Testis (tissue), 2 donors: ENCODE data around the gene FRMPD4.

Experiments
- CTCF ChIP-seq, 3 experiments: fragments of 450-650 bp in 2 of 3; fragments of 200-600 bp in 1 of 3; sonication (generic) in 1 of 3; IDR thresholded peaks; one replicate each; pipeline ENCODE4 v1.5.1; 2016 to 2019; ENCODE audit warnings: antibody characterized with exemption in 3 of 3, mild to moderate bottlenecking in 2 of 3, moderate library complexity in 1 of 3
- POLR2A ChIP-seq: fragments of 450-650 bp; IDR thresholded peaks from one replicate; pipeline ENCODE4 v1.6.1; 2017; ENCODE audit warnings: antibody characterized with exemption, mild to moderate bottlenecking, moderate library complexity

GRCh38 chrX:12648995-12649394 lies 510.7 kb downstream of the FRMPD4 start:
- TF ChIP-seq CTCF (IDR thresholded peaks at IDR 0.05) (no peak), POLR2A (no peak)
